ENCODE measurements around the gene SAG.

SAG gene

DNA sequence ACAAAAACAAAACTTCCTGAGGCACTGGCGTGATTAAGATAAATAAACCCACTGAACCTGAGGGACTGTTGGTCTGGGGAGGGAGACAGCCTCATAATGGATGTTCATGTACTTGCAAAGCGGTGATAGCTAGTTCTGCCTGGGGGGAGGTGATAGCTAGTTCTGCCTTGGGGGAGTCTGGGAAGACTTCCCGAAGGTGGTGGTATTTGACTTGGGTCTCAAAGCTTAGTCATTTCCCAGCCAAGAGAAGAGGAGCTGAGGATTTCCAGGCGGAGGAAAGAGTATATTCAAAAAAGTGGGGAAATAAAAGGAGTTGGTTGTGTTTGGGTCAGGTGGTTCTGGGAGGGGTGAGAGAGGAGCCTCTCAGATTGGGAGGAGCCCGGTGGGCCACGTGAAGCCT is 71.4 kb downstream of the SAG start:
- CTCF ChIA-PET: interaction anchor here (0.7 to 3.8 kb wide), 5 partner anchors 9 to 25 kb away, joined by 3 to 21 read pairs (median 4); partner anchors contain the start of gene DGKD
- no peak for DNase-seq (ENCODE audit: extremely low spot score)
- TF ChIP-seq CTCF (IDR thresholded peaks at IDR 0.05; ENCODE audit: control extremely low read depth, extremely low read depth, low read depth, missing control alignments): no peak
- POLR2A ChIA-PET: no interaction called here

DNA sequence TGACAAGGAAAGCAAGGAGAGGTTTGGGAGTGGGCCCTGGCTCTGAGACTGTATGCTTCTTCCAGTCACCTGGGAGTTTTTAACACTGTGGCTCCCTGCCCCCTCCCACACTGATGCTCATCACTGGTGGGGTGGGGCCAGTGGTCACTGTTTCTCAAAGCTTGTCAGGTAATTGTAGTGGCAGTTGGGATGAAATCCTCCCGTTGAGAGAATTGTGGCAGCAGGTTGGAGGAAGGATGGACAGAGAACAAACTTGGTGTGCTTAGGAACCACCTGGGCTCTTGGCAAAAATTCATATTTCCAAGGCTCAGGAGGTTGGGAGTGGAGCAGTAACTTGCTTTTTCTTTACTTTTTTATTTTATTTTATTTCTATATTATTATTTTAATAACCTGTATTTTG is 71.8 kb downstream of the SAG start:
- CTCF ChIA-PET: interaction anchor here (0.7 to 3.8 kb wide), 4 partner anchors 10 to 26 kb away, joined by 3 to 21 read pairs (median 4); partner anchors contain the start of gene DGKD
- no peak for TF ChIP-seq CTCF (IDR thresholded peaks at IDR 0.05; ENCODE audit: control extremely low read depth, extremely low read depth, low read depth, missing control alignments)
- POLR2A ChIA-PET: no interaction called here
- no peak for DNase-seq (ENCODE audit: extremely low spot score)

DNA sequence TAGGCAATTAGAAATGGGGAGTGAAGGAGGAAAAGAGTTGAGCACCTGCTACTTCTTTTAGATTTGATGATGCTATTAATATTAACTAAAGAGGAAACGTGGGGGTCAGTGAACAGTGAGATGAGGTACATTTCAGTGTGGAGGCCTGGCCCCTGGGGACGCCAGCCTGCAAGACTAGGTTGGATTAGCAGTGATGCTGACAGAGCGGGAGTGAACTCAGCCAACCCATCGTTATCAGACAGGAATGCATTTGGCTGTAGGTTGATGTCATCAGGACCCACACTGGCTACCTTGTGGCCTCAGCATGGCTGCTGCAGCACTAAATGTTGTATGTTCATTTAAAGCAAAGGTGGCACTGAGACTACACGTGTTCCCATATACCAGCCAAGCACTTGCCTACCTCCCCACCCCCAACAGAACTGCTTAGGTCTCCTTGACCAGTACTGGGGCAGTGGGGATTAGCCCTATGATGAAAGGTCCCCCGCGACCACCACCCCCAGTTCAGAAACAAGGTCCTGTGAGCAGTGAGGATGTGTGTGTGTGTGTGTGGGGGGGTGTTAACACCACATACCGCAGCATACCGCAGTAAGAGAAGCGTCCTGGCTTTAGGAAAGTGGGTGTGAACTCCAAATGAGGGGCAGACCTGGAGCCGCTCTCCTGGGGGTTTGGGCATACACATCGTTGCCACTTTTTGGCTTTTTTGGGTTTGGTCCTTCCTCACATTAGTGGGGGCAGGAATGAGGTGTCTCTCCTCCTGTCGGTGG is 72.7 kb downstream of the SAG start:
- POLR2A ChIA-PET: no interaction called here
- no peak for TF ChIP-seq CTCF (IDR thresholded peaks at IDR 0.05; ENCODE audit: control extremely low read depth, extremely low read depth, low read depth, missing control alignments)
- CTCF ChIA-PET: interaction anchor here (3.8 kb wide), 1 partner anchor 23 kb away, joined by 21 read pairs; no protein-coding TSS in a partner anchor
- DNase-seq (ENCODE audit: extremely low spot score): no peak

- CTCF ChIA-PET: interaction anchor here (1.3 to 1.5 kb wide), 2 partner anchors 9 to 45 kb away, joined by 3 to 5 read pairs; no protein-coding TSS in a partner anchor
- TF ChIP-seq CTCF (IDR thresholded peaks at IDR 0.05; ENCODE audit: control extremely low read depth, extremely low read depth, low read depth, missing control alignments): no peak
- POLR2A ChIA-PET: interaction anchor here (0.7 kb wide), 1 partner anchor 26 kb away, joined by 3 read pairs; no protein-coding TSS in a partner anchor
These were observed 73.5 kb downstream of the SAG start for GRCh38 chr2:233380995-233381637.

DNA sequence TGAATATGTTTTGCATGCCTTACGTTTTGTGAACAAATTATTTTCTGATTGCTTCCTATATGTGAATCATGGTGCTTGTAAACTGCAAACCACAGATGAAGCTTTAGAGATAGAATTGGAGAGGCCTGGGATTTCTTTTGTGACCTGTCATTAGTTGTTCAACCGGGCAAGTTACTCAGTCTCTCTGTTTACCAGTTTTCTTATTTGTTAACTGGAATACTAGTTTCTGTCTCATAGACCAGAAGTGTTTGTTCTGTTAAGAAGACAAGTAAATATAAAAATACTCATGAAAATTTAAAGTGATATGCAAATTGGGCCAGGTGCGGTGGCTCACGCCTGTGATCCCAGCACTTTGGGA is 74.0 kb downstream of the SAG start:
- ChIA-PET POLR2A (no interaction called here), CTCF (interaction anchor here (1.3 to 1.5 kb wide), 2 partner anchors 9 to 45 kb away, joined by 3 to 5 read pairs; no protein-coding TSS in a partner anchor)
- no peak for DNase-seq (ENCODE audit: extremely low spot score)
- TF ChIP-seq CTCF (IDR thresholded peaks at IDR 0.05; ENCODE audit: control extremely low read depth, extremely low read depth, low read depth, missing control alignments): no peak

More at GRCh38 chr2:233380995-233381637, 73.5 kb downstream of the SAG start:
- no peak for DNase-seq (ENCODE audit: extremely low spot score)

DNA sequence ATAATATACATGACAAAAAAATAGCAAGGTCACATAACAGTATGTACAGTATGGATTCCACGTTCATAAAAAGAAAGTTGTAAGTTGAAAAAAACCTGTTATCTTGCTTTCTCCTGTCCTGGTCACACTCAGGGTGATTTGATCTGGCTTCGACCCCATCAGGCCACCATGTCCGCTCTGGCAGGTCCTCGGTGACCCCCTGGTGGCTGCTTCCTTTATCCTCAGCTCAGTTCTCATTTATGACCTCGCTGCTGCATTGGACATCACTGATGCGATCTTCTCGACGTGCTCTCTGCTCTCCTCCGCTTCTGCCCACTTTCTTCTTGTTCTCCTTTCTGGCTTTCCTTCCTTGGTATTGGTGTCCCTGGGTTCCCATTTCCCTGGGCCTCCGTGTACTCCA is 76.4 kb downstream of the SAG start:
- POLR2A ChIA-PET: no interaction called here
- TF ChIP-seq CTCF (IDR thresholded peaks at IDR 0.05; ENCODE audit: control extremely low read depth, extremely low read depth, low read depth, missing control alignments): peak; percentile 25
- no peak for DNase-seq (ENCODE audit: extremely low spot score)
- CTCF ChIA-PET: interaction anchor here (0.9 to 2.7 kb wide), 13 partner anchors 10 to 77 kb away, joined by 3 to 13 read pairs (median 6); partner anchors contain the start of genes DGKD and SAG

All from GM10248 (cell line).